ENCODE measurements around the gene ATP2A2. TPM values are rescaled to one million over a fixed set of nuclear protein-coding genes. Genes with fewer than 3 reads are reported as not detected.

Gene ATP2A2
- total RNA-seq, result 114 and 157 TPM in 2 replicates

GRCh38 chr12:110280779-110281548 lies at the start of gene ATP2A2:
TSS of gene ATP2A2 (plus strand) at chr12:110281247. CDS start at chr12:110281790, 543 bp downstream.

Other genes starting within 250 kb of the ATP2A2 start
- 9.8 and 13.2 TPM in 2 replicates for gene C12orf76, start 232.7 kb upstream of the ATP2A2 start, total RNA-seq
- 28.3 and 34.3 TPM in 2 replicates for gene IFT81, start 156.9 kb upstream of the ATP2A2 start, total RNA-seq
- 31.7 and 39.9 TPM in 2 replicates for gene ANAPC7, start 122.5 kb downstream of the ATP2A2 start, total RNA-seq
- gene ARPC3, start 169.1 kb downstream of the ATP2A2 start, total RNA-seq, result 209 and 214 TPM in 2 replicates
- 10.0 and 15.1 TPM in 2 replicates for gene GPN3, start 187.0 kb downstream of the ATP2A2 start, total RNA-seq
- gene FAM216A, start 187.6 kb downstream of the ATP2A2 start, total RNA-seq, result 11.2 and 14.7 TPM in 2 replicates
- 35.4 and 55.4 TPM in 2 replicates for gene VPS29, start 220.9 kb downstream of the ATP2A2 start, total RNA-seq
- gene RAD9B, start 221.1 kb downstream of the ATP2A2 start, total RNA-seq, result 0.14 and 0.46 TPM in 2 replicates